HepG2 (cell line): ENCODE measurements around the gene PRM3. TPM values are rescaled to one million over a fixed set of nuclear protein-coding genes. Genes with fewer than 3 reads are reported as not detected.

Experiments
- ATF7 ChIP-seq, 2 experiments: fragments of 450-650 bp in 1 of 2; sonication (generic) in 1 of 2; formaldehyde crosslinking in 1 of 2; IDR thresholded peaks; 2 replicates each; pipeline versions ENCODE4 v1.4.0 to v1.6.1; 2016 to 2020; ENCODE audit warnings: antibody characterized with exemption in 1 of 2, mild to moderate bottlenecking in 1 of 2, missing genetic modification reagents in 1 of 2
- BRD4 ChIP-seq: sonication (generic); formaldehyde crosslinking; IDR thresholded peaks from 2 replicates; pipeline ENCODE4 v1.4.0; 2020; ENCODE audit warnings: missing genetic modification reagents
- EP300 ChIP-seq, 3 experiments: sonication (generic) in 1 of 3; formaldehyde crosslinking in 1 of 3; IDR thresholded peaks; 2 replicates each; pipeline versions ENCODE4 v1.5.1 to v1.6.1; 2011 to 2020; ENCODE audit warnings: low read depth in 2 of 3, low read length in 2 of 3, borderline replicate concordance in 1 of 3, improper control_type of control experiment in 1 of 3, mild to moderate bottlenecking in 1 of 3, missing genetic modification reagents in 1 of 3, moderate library complexity in 1 of 3
- FOSL1 ChIP-seq: sonication (generic); formaldehyde crosslinking; IDR thresholded peaks from 2 replicates; pipeline ENCODE4 v1.9.0; 2021; ENCODE audit warnings: missing genetic modification reagents, borderline replicate concordance
- GATAD1 ChIP-seq: IDR thresholded peaks from 2 replicates; pipeline ENCODE4 v1.6.1; 2016; ENCODE audit warnings: missing genetic modification reagents, missing compliant biosample characterization
- JUND ChIP-seq: sonication (generic); formaldehyde crosslinking; IDR thresholded peaks from 2 replicates; pipeline ENCODE4 v1.8.0; 2022; ENCODE audit warnings: mild to moderate bottlenecking, missing genetic modification reagents
- KLF13 ChIP-seq: sonication (generic); formaldehyde crosslinking; IDR thresholded peaks from 2 replicates; pipeline ENCODE4 v1.4.0; 2020; ENCODE audit warnings: mild to moderate bottlenecking, missing genetic modification reagents
- NFKBIZ ChIP-seq: IDR thresholded peaks from 2 replicates; pipeline ENCODE4 v1.6.1; 2018; ENCODE audit warnings: missing genetic modification reagents, missing compliant biosample characterization
- STAT5B ChIP-seq: sonication (generic); formaldehyde crosslinking; IDR thresholded peaks from 2 replicates; pipeline ENCODE4 v1.4.0; 2020; ENCODE audit warnings: missing genetic modification reagents
- TCF12 ChIP-seq, 2 experiments: fragments of 450-650 bp in 1 of 2; sonication (generic) in 1 of 2; formaldehyde crosslinking in 1 of 2; IDR thresholded peaks; 2 replicates each; pipeline versions ENCODE4 v1.6.1 to v1.8.0; 2017 to 2022; ENCODE audit warnings: antibody characterized with exemption in 1 of 2, mild to moderate bottlenecking in 1 of 2, missing genetic modification reagents in 1 of 2, moderate library complexity in 1 of 2
- ZNF557 ChIP-seq: sonication (generic); formaldehyde crosslinking; IDR thresholded peaks from 2 replicates; pipeline ENCODE4 v1.4.0; 2020; ENCODE audit warnings: missing genetic modification reagents
- ZNF768 ChIP-seq: sonication (generic); formaldehyde crosslinking; IDR thresholded peaks from 2 replicates; pipeline ENCODE4 v1.4.0; 2020; ENCODE audit warnings: missing genetic modification reagents
- polyA plus RNA-seq, 8 experiments: library from polyadenylated mRNA; depleted of rRNA in 3 of 8; stranded (reverse) in 7 of 8; unstranded in 1 of 8; fragments of >200 nt; fragmentation: Illumina TruSeq in 4 of 8; extraction: Trizol in 4 of 8; gene quantifications; 2 replicates each; pipeline versions ENCODE4 v1.2.1 to v1.2.3, GENCODE V29; 2011 to 2016; ENCODE audit warnings: low read depth in 4 of 8, missing spikeins in 1 of 8, mixed read lengths in 1 of 8; ENCODE audit not compliant: insufficient read depth in 1 of 8
- total RNA-seq, 5 experiments: library from RNA; depleted of rRNA; stranded (reverse); fragments of >200 nt; fragmentation: Illumina TruSeq; extraction: Trizol; gene quantifications; 2 replicates each; pipeline ENCODE4 v1.2.3, GENCODE V29; 2016; ENCODE audit warnings: low read depth in 1 of 5
- TF ChIP-seq, protein P1 (sequence below): sonication (generic); formaldehyde crosslinking; IDR thresholded peaks from 2 replicates; pipeline ENCODE4 v1.8.0; 2022; ENCODE audit warnings: missing genetic modification reagents, mild to moderate bottlenecking, borderline replicate concordance
- TF ChIP-seq, protein P2 (sequence below), 2 experiments: fragments of 450-650 bp in 1 of 2; sonication (generic) in 1 of 2; formaldehyde crosslinking in 1 of 2; IDR thresholded peaks; 2 replicates each; pipeline versions ENCODE4 v1.6.1 to v1.8.0; 2016 to 2022; ENCODE audit warnings: antibody characterized with exemption in 1 of 2, mild to moderate bottlenecking in 1 of 2, missing genetic modification reagents in 1 of 2
- TF ChIP-seq, protein P3 (sequence below): sonication (generic); formaldehyde crosslinking; IDR thresholded peaks from 2 replicates; pipeline ENCODE4 v1.4.0; 2020; ENCODE audit warnings: missing genetic modification reagents, borderline replicate concordance

The PRM3 gene
- total and polyA plus RNA-seq, 2 of the 13 experiments (the other 11 are each of a cell fraction or from before 2014, with no cell fraction given), result not detected

DNA sequence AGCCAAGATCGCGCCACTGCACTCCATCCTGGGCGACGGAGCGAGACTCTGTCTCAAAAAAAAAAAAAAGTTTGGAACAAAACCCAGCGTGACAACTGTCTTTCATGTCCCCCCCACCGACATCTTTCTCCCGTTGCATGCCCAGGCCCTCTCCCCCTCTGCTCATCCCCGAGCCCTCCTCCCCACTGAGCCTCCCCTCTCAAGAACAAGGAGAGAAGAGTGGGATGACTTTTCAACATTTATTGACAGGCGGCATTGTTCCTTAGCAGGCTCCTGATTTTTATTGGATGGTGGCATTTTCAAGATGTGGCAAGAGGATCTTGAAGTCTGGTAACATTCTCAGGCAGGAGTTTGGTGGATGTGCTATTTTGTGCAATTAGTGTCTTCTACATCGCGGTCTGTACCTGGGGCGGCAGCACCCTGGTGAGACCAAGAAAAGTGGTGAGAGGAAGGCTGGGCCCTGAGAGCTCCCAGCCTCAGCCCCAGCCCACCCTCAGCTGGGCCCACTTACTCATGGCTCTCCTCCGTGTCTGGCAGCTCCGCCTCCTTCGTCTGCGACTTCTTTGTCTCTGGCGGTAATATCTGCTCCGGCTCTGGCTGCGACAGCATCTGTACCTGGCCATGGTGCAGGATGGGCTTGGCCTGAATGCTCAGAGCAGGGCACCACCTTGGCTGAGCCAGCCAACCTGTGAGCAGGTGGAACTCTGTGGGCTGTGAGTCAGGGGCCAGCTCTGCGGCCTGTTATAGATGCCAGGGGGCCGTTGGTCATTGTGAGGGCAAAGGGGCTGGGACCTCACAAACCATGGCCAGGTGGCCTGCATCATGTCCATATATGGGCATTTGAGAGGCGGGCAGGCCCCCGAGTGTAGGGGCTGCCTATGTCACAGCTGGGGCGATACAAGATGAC is 7.4 kb upstream of the PRM3 start, which contains the start of gene PRM1 (continued):
- TF ChIP-seq, protein P1, sequence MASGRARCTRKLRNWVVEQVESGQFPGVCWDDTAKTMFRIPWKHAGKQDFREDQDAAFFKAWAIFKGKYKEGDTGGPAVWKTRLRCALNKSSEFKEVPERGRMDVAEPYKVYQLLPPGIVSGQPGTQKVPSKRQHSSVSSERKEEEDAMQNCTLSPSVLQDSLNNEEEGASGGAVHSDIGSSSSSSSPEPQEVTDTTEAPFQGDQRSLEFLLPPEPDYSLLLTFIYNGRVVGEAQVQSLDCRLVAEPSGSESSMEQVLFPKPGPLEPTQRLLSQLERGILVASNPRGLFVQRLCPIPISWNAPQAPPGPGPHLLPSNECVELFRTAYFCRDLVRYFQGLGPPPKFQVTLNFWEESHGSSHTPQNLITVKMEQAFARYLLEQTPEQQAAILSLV (CRISPR knock-in tag), result 0 out of 2 replicates have a peak, but pooled peaks have one; percentile 48
- TF ChIP-seq FOSL1 (CRISPR knock-in tag), result no peak
- TF ChIP-seq, protein P2, sequence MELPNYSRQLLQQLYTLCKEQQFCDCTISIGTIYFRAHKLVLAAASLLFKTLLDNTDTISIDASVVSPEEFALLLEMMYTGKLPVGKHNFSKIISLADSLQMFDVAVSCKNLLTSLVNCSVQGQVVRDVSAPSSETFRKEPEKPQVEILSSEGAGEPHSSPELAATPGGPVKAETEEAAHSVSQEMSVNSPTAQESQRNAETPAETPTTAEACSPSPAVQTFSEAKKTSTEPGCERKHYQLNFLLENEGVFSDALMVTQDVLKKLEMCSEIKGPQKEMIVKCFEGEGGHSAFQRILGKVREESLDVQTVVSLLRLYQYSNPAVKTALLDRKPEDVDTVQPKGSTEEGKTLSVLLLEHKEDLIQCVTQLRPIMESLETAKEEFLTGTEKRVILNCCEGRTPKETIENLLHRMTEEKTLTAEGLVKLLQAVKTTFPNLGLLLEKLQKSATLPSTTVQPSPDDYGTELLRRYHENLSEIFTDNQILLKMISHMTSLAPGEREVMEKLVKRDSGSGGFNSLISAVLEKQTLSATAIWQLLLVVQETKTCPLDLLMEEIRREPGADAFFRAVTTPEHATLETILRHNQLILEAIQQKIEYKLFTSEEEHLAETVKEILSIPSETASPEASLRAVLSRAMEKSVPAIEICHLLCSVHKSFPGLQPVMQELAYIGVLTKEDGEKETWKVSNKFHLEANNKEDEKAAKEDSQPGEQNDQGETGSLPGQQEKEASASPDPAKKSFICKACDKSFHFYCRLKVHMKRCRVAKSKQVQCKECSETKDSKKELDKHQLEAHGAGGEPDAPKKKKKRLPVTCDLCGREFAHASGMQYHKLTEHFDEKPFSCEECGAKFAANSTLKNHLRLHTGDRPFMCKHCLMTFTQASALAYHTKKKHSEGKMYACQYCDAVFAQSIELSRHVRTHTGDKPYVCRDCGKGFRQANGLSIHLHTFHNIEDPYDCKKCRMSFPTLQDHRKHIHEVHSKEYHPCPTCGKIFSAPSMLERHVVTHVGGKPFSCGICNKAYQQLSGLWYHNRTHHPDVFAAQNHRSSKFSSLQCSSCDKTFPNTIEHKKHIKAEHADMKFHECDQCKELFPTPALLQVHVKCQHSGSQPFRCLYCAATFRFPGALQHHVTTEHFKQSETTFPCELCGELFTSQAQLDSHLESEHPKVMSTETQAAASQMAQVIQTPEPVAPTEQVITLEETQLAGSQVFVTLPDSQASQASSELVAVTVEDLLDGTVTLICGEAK (IDR thresholded peaks at IDR 0.05), result no peak
- TF ChIP-seq, protein P2 (CRISPR knock-in tag; IDR thresholded peaks at IDR 0.05), result no peak; the same call in 1 of the 2 replicates
- no peak for TF ChIP-seq STAT5B (CRISPR knock-in tag)
- TF ChIP-seq TCF12 (IDR thresholded peaks at IDR 0.05), result no peak
- no peak for TF ChIP-seq TCF12 (CRISPR knock-in tag; IDR thresholded peaks at IDR 0.05)
- TF ChIP-seq EP300 (IDR thresholded peaks at IDR 0.05; ENCODE audit: low read depth in 2 of 2, low read length in 2 of 2), result no peak
- TF ChIP-seq EP300 (CRISPR knock-in tag; IDR thresholded peaks at IDR 0.05; ENCODE audit: borderline replicate concordance), result no peak
- TF ChIP-seq BRD4 (CRISPR knock-in tag), result peak; percentile 69; the same call in 1 of the 2 replicates
- no peak for TF ChIP-seq GATAD1 (CRISPR knock-in tag)
- 0 out of 2 replicates have a peak, but pooled peaks have one; percentile 49 for TF ChIP-seq JUND (CRISPR knock-in tag)
- no peak for TF ChIP-seq ZNF557 (CRISPR knock-in tag)
- TF ChIP-seq KLF13, result 0 out of 2 replicates have a peak, but pooled peaks have one; percentile 45
- TF ChIP-seq NFKBIZ, result no peak
- TF ChIP-seq ZNF768 (CRISPR knock-in tag), result peak; percentile 25; the same call in 1 of the 2 replicates
- TF ChIP-seq, protein P3, sequence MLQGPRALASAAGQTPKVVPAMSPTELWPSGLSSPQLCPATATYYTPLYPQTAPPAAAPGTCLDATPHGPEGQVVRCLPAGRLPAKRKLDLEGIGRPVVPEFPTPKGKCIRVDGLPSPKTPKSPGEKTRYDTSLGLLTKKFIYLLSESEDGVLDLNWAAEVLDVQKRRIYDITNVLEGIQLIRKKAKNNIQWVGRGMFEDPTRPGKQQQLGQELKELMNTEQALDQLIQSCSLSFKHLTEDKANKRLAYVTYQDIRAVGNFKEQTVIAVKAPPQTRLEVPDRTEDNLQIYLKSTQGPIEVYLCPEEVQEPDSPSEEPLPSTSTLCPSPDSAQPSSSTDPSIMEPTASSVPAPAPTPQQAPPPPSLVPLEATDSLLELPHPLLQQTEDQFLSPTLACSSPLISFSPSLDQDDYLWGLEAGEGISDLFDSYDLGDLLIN (CRISPR knock-in tag), result 0 out of 2 replicates have a peak, but pooled peaks have one; percentile 37
- no peak for TF ChIP-seq ATF7 (IDR thresholded peaks at IDR 0.05)
- TF ChIP-seq ATF7 (CRISPR knock-in tag; IDR thresholded peaks at IDR 0.05), result no peak
